GM19035 (cell line): ENCODE results near the gene MBNL2.

Experiments
- ATAC-seq: cut with Tn5 transposase; IDR thresholded peaks from one replicate; pipeline ENCODE4 v1.9.1; 2021; ENCODE audit not compliant: unreplicated experiment

The MBNL2 gene, protein sequence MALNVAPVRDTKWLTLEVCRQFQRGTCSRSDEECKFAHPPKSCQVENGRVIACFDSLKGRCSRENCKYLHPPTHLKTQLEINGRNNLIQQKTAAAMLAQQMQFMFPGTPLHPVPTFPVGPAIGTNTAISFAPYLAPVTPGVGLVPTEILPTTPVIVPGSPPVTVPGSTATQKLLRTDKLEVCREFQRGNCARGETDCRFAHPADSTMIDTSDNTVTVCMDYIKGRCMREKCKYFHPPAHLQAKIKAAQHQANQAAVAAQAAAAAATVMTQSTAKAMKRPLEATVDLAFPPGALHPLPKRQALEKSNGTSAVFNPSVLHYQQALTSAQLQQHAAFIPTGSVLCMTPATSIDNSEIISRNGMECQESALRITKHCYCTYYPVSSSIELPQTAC

DNA sequence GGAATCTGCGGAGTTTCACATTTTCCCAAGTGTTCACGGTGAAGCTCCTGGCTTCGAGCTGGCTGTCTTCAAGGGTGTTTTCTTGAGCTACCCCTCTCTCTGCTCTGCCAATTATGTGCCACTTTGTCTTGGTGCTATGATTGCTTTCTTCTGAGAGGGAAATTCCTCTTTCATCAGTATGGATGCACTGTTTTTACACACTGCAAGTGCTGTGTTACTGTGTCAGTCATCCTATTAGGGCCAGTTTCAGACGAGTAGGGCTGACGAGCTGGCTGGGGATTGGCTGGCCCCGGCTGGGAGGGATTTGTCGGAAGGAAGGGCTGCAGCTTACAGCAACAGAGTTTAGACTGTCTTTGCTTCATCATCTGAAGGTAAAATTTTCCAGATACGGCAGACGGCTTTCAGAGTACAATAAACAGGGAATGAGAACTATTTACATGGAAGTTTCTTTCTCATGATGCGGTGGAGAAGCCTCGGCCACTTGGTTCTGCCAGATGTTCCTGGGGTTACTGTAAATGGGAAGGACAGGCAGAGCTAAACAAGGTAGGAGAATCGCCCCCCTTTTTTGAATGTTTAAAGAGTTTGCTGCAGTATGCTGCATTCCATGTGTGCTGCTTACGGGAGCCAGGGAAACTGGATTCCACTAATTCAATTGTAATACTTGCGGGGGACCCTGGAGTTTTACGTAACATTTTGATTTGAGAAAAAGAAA, at the start of gene MBNL2:
Gene MBNL2, plus strand, starts transcription at position 345 of the 712 bp plus-strand sequence. CDS start 53,903 bp downstream, outside the sequence.
- ATAC-seq: peak; percentile 97

DNA sequence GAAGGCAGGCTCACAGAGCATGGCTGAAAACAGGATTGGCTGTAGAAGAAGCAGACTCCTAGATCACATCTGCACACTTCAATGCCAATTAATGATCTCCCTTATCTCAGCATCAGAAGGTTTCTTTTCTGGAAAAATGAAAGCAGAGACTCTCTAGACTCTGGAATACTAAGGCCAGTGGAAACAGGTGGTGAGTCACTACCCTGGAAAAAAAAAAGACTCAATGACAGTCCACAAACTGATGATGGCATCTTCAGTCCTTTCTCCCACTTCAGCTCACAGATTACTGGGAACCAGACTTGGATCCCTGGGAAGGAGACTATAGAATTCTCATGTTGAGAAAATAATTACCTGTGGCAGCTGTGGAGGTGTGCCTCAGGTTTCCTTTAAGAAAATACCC, 47.5 kb upstream of the MBNL2 start:
- ATAC-seq: no peak

DNA sequence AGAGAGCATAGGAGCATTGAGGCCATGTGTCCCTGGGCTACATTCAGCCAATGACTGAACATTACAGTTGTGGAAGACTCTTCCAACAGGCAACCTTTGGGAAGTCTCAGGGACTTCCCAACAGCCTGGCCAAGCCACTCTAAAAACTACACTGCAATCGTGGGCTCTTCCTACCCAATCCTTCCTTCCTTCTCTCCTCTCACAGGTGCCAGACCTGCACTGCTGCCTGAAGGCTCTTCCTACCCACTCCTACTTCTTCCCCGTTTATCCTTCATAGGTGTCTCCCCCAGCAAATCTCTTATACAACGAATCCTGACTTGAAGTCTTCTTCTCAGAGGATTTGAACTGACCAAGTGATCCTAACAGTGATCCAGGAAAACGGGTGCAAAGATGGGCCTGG, 47.1 kb upstream of the MBNL2 start:
- ATAC-seq: no peak

DNA sequence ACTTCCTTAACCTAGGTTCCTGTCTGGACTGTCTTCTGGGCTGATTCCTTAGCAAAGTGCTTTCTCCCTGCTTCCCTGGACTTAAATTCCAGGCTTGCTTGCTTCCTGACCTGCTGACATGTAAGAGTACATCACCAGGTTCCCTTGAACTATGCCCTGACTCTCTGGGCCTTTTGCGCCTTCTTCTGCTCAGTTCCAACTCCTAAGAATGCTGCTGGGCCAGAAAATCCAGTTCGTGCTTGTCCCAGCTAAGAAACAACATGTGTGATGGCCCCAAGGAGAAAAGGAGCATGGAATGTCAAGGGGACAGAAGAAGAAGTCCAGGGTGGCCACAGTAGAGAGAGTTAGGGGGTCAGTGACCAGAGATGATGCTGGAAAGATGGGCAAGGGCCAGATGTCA, 42.6 kb upstream of the MBNL2 start:
- no peak for ATAC-seq

DNA sequence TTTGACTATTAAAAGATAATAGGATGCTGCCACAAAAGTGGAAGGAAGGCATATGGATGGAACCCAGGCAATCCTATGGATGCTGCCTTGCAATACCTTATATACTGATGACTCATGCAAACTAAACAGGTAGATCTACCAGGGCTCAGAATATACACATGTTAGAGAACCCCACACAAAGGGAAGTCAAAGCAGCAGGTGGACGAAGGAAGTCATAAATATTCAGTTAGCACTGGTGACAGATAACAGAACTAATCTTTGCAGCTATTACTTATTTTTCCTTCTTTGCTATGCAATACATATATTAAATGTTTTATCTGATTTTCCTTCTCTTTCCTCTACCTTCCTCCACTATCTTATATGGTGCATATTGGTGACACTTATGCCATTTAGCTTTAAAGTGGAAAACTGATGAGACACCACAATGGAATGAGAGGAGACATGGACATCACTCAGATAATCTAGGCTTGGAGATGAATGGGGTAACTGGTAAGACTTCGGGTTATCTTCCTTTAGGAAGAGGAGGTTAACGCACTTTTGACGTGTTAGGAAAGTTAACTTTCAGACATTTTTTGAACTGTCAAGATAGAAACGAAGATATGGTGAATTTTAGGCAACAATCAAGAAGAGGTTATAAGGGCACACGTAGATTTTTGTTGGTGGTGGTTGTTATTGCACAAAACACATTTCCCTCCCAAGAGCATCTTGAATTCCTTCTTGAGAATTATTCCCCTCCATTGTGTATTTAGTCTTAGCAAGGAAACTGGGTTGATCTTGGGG, 39.8 kb upstream of the MBNL2 start:
- no peak for ATAC-seq

DNA sequence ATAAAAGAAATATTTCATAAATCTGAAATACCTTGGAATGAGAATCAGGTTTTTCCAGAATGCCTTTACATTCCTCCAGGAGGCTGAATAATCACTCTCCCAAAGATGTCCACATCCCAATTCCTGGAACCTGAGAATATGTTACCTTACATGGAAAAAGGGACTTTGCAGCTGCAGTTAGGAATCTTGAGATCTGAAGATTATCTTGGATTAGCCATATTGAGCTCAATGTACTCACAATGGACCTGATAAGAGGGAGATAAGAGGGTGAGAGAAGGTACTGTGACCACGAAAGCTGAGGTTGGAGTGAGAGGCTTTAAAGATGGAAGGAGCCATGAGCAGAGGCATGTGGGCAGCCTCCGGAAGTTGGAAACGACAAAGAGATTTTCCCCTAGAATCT, 36.8 kb upstream of the MBNL2 start:
- ATAC-seq: no peak

DNA sequence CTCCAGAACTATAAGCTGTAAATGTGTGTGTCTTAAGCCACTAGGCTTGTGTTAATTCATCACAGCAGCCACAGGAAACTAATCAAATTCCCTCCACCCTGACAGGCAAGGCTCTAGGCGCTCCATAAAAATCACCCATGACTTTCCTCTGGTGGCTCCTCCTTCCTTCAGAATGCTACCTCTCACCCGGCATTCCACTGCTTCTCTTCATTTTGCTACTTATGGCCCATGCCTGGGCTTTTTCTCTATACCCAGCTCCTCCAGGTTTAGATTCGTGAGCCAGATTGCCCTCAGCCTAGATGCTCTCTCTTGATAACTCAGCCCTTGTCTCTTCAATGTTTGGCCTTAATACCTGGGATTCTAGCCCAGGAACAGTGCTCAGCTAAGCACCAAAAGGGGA, 36.4 kb upstream of the MBNL2 start:
- ATAC-seq: no peak

DNA sequence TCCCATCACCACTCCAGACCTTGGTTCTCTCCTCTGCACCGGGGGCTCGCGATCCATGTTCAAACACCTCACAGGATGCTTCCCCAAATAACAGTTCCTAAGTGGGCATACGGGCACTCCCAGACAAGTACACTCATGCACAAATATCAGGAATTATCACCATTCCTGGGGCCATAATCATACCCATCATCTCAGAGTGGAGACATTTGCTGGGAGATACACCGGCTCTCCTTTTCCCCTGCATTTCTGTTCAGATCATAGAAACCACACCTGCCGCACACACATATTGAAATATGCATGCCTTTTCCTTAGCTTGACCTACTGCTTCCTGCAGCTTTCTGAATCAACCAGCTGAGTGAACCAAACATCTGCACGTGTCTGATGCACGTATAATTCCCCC, 33.9 kb upstream of the MBNL2 start:
- ATAC-seq: no peak

DNA sequence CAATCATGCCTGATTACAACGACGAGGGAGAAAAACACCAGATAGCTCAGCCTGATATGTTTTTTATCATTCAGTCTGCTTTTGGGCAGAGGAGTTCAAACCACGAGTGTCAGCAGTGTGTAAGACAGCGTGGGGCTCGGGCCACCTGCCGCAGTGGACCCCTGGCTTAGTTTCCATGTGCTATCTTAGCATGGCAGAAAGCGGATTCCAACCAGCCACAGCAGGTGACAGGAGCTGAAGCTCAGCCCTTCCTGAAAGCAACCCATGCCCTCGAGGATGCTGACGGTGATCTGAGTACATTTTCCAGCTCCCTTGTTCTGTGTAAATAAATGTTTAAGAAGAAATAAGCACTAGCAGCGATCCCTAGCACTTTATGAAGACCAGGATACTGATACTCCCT, 32.2 kb upstream of the MBNL2 start:
- ATAC-seq: no peak

DNA sequence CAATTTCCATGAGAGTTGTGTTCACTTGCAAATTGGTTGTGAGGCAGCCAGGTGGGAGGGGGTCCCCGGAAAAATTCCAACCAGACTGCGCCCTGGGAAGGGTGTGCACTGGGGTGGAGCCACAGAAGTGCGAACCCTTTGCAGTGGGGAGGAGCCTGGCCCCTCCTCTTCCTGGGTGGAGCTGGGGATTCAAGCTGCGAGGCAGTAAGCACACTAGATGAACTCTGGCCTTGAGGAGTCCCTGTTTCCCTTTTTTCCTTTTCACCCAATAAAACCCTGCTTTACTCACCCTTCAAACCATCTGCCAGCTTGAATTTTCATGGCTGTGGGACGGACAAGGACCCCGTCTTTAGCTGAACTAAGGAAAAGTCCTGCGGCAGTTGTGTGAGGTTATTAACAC, 31.0 kb upstream of the MBNL2 start:
- no peak for ATAC-seq

DNA sequence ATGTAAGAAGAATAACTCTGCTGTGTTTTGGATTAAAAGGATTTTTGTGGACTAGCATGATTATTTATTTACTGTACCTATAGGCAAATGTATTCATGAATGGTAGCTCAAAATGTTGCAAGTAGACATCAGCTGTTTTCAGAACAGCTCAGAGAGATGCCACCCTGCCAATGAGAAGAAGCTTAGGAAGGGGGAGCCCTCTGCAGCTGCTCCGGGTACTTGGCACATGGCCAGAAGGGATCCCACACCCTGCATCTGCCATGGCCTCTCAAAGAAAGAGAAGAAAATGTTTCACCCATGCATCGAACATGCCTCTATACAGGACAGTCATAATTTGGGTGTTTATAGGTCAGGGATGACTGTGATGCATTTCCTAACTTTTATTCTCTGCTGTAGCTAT, 30.5 kb upstream of the MBNL2 start:
- ATAC-seq: no peak

DNA sequence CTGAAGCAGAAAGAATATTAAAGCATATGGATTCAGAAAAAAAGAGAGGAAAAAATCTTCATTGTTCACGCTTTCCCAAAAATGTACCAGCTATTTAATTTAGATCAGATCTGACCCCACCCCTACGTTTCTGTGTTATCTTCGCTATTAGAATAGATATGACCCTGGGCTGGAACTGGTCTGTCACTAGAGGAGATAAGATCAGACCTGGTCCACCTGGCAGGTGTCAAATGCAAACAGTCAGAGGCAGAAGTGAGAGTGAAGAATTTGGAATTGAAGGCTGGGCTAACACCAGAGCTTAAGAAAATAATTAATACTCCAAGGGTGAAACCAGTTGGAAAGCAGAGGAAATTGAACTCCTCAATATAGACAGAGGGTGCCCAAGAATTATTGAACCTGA, 30.0 kb upstream of the MBNL2 start:
- ATAC-seq: no peak

DNA sequence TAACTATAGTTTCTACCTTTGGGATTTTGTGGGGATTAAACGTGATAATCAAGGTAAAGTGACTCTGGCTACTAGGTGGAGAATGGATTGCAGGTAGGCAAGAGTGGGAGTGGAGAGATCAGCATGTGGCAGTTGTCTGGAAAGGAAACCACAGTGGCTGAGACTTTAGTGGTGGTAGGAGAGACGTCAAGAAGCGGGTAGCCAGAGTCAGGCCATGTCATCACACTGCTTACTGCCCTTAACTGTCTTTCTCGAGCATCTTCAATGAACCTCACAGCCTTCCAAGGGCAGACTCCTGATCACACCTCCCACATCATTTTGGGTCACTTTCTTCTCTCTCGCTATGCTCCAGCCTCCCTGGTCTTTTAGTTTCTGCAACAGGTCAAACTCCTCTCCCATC, 28.6 kb upstream of the MBNL2 start:
- ATAC-seq: no peak

DNA sequence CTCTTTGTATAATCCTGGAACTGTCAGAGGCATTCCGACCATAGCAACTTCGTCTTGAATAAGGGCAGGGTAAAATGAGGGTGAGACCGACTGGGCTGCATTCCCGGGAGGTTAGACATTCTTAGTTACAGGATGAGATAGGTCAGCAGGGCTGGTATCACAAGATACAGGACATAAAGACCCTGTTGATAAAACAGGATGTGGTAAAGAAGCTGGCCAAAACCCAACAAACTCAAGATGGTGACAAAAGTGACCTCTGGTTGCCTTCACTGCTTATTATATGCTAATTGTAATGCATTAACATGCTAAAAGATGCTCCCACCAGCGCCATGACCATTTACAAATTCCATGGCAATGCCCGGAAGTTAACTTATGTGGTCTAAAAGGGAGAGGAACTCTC, 27.7 kb upstream of the MBNL2 start:
- no peak for ATAC-seq

DNA sequence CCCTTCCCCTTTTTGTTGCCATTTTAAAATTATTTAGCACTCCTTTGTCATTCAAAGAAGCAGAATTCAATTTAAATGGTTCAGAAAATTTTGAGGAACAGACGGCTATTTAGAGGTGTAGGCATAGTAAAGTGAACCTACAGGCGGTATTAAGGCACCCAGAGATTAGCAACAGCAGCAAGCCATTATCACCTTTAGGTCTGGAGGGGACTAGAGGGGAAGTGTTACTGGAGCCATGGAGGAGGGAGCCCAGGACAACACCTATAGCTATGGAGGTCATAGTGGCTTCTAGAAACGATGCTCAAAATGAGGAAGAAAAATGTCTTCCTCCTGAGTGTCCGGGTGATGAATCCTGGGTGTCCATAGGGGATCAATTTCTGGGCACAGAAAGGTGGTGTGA, 25.8 kb upstream of the MBNL2 start:
- no peak for ATAC-seq

DNA sequence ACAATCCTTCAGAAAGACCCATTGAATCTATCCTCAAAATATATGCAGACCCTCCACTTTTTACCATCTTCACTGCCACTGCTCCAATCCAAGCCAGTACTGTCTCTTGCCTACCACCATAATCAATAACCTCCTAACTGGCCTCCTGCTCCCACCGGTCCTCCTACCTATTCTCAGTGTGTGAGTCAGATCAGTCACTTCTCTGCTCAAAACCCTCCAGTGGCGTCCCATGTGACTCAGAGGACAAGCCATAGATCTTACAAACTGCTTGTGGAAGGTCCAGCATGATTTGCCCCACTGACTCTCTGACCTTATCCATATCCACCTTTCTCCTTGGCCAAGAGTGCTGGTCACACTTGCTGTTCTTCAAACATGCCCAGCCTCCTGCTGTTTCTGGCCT, 23.4 kb upstream of the MBNL2 start:
- ATAC-seq: no peak

DNA sequence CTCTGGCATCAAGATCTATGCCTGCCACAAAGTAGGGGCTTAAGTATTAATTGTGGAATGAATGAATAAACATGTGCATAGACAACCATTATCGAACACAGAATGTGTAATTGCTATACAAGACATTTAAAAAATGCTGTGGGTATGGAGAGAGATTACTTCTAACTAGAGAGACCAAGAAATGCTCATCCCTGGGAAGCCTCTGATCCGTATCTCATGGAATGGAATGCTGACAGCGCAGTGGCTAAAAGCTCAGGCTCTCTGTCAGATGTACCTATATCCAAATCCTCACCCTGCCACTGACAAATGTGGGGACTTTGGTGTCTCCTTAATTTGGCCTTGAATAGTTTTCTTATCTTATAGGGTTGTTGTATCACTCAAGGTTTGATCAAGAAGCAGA, 22.7 kb upstream of the MBNL2 start:
- no peak for ATAC-seq

DNA sequence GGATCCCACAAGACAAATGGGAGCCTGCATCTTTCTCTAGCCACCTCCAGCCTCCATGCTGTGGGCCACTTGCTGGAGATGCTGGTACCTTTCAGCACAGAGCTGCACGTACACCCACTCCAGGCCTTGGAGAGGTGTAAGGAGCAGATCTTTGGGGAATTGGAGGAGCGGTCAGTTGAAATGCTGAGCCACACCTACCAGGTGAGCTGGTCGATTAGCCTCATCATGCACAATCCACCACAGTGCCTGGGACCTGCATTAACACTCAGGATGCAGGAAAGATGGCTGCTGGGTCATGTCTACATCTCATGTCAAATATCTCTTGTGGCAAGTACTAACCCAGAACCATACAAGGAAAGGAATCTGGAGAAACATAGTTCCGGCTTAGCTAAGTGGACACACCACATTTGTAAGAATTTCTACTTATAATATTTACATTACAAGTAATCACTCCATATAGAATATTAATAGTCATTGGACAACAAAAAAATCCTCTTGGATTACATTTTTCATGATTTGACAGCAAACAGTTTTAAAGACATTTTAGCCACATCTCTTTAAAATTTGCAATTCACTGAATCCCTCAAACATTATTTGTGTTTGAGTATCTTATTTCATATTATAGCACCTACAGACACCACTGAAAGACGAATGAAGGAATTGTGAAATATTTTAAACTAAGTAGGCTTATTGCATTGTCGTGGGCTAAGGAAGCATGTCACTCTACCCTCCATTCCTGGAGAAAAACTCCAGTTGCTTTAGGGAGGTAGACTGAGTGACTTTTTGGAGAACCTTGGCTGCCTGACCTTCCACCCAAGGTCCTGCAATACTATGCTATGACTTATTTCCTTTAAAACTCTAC, 21.8 kb upstream of the MBNL2 start:
- ATAC-seq: no peak

DNA sequence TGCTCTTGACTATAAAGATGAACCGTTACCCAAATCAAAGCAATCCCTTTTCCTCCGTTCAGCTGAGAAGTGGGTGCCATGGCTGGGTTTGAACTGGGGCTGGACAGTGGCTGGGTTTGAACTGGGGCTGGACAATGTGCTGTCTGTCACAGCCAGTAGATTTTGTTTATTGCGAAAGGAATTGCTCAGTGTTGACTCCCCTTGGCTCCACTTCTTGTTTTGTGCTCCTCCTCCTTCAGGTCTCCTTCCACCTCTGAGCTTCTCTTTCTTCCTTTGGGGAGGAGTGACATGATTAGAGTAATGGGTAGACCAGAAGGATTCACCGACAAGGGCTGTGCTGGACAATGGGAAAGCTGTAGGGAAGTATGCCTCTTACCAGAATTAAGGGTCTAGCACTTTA, 19.4 kb upstream of the MBNL2 start:
- ATAC-seq: no peak

DNA sequence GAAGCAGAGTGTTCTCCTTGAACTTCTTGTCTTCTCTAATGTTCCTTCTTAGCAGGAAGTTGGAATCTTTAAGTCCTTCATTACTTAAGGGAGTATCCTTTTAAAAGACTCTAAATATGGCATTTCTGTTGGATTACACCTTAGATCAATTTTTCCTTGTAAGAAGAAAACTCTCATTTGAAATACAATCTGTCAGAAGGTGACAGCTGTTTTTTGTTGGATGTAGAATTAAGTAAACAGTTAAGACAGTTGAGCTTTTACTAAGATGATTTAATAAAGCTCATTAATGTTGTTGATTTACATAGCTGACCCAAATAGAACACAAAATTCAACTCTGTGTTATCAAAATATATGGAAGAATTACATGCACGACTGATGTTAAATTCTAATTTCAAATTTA, 16.7 kb upstream of the MBNL2 start:
- no peak for ATAC-seq

DNA sequence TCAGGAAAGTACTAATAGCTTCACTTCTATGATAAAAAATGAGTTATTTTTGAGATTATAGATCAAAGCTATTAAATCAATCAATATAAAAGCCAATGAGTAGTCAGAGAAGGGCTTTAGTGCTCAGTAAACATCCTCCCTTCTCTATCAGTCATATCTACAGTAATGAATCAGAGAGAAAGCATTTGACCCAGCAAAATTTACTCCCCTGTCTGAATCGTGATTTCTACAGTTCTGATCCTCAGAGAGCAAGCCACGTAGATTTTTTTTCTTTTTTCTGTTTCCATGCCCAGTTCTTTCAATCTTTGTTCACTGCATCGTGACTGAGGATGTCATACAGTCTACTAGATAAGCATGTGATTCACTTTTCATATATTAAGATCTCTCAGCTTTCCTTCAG, 16.2 kb upstream of the MBNL2 start:
- ATAC-seq: no peak
